PC-9 (cell line): ENCODE results near the gene ZCCHC3.

ENCODE experiments used
- CTCF ChIP-seq: fragments of 200-600 bp; sonication (generic); conservative IDR thresholded peaks from 2 replicates; pipeline ENCODE4 v1.6.1; 2017; ENCODE audit warnings: mixed run types, antibody characterized with exemption, mild to moderate bottlenecking, moderate library complexity
- EZH2 ChIP-seq: fragments of 200-600 bp; sonication (generic); IDR thresholded peaks from 2 replicates; pipeline ENCODE4 v1.8.0; 2017; ENCODE audit warnings: antibody characterized with exemption, low read depth

DNA sequence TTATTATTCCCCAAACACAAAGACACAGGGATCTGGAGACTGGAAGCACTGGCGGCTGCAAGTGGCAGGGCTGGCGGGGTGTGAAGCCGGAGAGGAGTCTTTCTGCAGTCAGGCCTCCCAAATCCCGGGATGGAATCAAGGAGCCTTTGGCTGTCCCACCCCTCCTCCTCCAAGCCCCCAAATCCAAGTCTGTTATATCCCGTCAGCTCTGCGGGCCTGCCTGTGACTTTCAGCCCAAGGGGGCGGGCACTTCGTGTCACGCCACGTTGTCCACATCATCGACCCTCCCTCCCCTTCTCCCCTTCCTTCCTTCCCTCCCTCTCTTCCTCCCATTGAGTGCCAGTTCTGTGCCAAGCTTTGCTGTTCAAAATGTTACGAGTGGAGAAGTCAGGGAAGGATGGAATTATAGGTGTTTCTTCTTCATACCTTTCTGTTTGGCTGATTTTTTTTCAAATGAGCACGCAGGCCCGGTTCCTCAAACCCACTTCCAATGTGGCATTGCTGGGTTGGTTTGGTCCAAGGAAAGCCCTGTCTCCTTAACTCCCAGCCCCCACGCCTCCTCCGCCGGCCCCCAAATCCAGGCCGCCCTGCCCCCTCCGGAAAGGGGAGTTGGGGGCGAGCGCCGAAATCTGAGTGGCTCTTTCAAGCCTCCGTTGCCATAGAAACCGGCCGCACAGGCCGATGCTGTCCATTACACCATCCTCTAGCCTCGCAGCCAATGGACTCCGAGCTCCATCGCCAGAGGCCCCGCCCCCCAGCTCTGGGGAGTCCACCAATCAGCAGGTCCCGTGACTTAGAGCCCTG is 12.7 kb downstream of the ZCCHC3 start:
- TF ChIP-seq CTCF: no peak
- no peak for TF ChIP-seq EZH2
